Mucosa of rectum (tissue), 2 donors: ENCODE results near the gene TCEAL8.

Experiments
- H3K27ac ChIP-seq, 2 donors: one replicate each; pipeline ENCODE4 v1.7.0; 2013; ENCODE audit warnings: inconsistent platforms in 2 of 2, low read depth in 2 of 2, low read length in 2 of 2
- H3K27me3 ChIP-seq, 2 donors: one replicate each; pipeline ENCODE4 v1.7.0; 2013; ENCODE audit warnings: low read length in 2 of 2; ENCODE audit not compliant: control insufficient read depth in 2 of 2, insufficient read depth in 2 of 2
- H3K36me3 ChIP-seq, 2 donors: one replicate each; pipeline ENCODE4 v1.7.0; 2013; ENCODE audit warnings: low read length in 2 of 2; ENCODE audit not compliant: control insufficient read depth in 2 of 2, insufficient read depth in 2 of 2
- H3K4me1 ChIP-seq, 2 donors: one replicate each; pipeline ENCODE4 v1.7.0; 2013; ENCODE audit warnings: low read length in 2 of 2, mild to moderate bottlenecking in 1 of 2; ENCODE audit not compliant: control insufficient read depth in 2 of 2, insufficient read depth in 2 of 2
- H3K4me3 ChIP-seq, 2 donors: one replicate each; pipeline ENCODE4 v1.7.0; 2013; ENCODE audit warnings: low read length in 2 of 2
- H3K9ac ChIP-seq, 2 donors: one replicate each; pipeline ENCODE4 v1.7.0; 2013; ENCODE audit warnings: low read length in 2 of 2, low read depth in 1 of 2, mild to moderate bottlenecking in 1 of 2
- H3K9me3 ChIP-seq, 2 donors: one replicate each; pipeline ENCODE4 v1.7.0; 2013; ENCODE audit warnings: low read length in 2 of 2; ENCODE audit not compliant: control insufficient read depth in 2 of 2
- donor health status: healthy.
- donor health status: Normal muscosa, but diverticular disease.

The TCEAL8 gene

GRCh38 chrX:103254921-103255493, at the start of gene TCEAL8:
Gene TCEAL8 (minus strand): TSS chrX:103255155. CDS start chrX:103253979, 1,176 bp downstream.
- no peaks in the 10 kb centered on the region for H3K9me3 ChIP-seq
- peaks cover 6% of the 10 kb centered on the region in 2 donors for H3K27me3 ChIP-seq
- peak within 1 kb of the TSS; percentile 80 to 85 for H3K9ac ChIP-seq
- H3K4me1 ChIP-seq = peaks cover 0 to 5% of the 10 kb centered on the region in 2 donors
- peak within 1 kb of the TSS; percentile 72 to 92 for H3K4me3 ChIP-seq
- H3K36me3 ChIP-seq = peaks cover 0 to 5% of the 10 kb centered on the region in 2 donors
- H3K27ac ChIP-seq = peak within 1 kb of the TSS; percentile 72 to 84

GRCh38 chrX:103304705-103305104, 49.8 kb upstream of the TCEAL8 start:
- Histone ChIP-seq H3K27ac (no peak overlapping the region), H3K9ac (no peak overlapping the region), H3K27me3 (no peaks in the 10 kb centered on the region), H3K36me3 (no peaks in the 10 kb centered on the region), H3K9me3 (no peaks in the 10 kb centered on the region), H3K4me3 (no peak overlapping the region), H3K4me1 (no peaks in the 10 kb centered on the region)

DNA sequence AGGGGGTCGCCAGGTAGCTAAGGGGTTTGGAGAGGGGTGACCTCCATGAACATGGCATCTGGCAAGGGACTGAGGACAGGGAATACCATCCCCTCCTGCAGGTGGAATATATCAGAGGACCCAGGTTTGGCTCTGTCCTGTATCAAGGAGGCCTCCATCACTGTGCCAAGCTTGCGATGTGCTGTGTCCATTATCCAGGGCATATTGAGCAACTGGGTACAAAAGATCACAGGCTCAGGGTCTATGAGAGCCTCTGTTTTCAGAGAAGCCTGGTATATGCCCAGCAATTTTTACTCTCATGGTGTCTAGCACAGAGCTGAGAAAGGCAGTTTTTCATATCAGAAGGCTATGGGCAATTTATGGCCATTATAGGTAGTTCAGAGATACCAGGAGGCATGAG, 38.2 kb upstream of the TCEAL8 start:
- Histone ChIP-seq H3K9ac (no peak overlapping the region), H3K4me3 (no peak overlapping the region), H3K9me3 (no peaks in the 10 kb centered on the region), H3K27ac (no peak overlapping the region), H3K27me3 (peaks cover 0 to 3% of the 10 kb centered on the region in 2 donors), H3K4me1 (no peaks in the 10 kb centered on the region), H3K36me3 (no peaks in the 10 kb centered on the region)

- Histone ChIP-seq H3K27ac (no peak overlapping the region), H3K9ac (no peak overlapping the region), H3K4me1 (no peaks in the 10 kb centered on the region), H3K4me3 (no peak overlapping the region), H3K36me3 (no peaks in the 10 kb centered on the region), H3K27me3 (peaks cover 3 to 9% of the 10 kb centered on the region in 2 donors), H3K9me3 (no peaks in the 10 kb centered on the region)
Measured at GRCh38 chrX:103279624-103280023, 24.7 kb upstream of the TCEAL8 start.

GRCh38 chrX:103276581-103277002, 21.6 kb upstream of the TCEAL8 start, which contains the start of gene TCEAL5:
Gene TCEAL5 (minus strand): TSS chrX:103276750. CDS start chrX:103274563, 2,187 bp downstream.
- Histone ChIP-seq H3K9me3 (no peaks in the 10 kb centered on the region), H3K27me3 (peaks cover 6 to 13% of the 10 kb centered on the region in 2 donors), H3K36me3 (no peaks in the 10 kb centered on the region), H3K4me3 (peak within 1 kb of the TSS; percentile 4 to 26), H3K27ac (no peak within 1 kb of the TSS), H3K4me1 (no peaks in the 10 kb centered on the region), H3K9ac (no peak within 1 kb of the TSS)

- H3K36me3 ChIP-seq = no peaks in the 10 kb centered on the region
- H3K27me3 ChIP-seq = peaks cover 6 to 13% of the 10 kb centered on the region in 2 donors
- H3K27ac ChIP-seq = no peak overlapping the region
- H3K9me3 ChIP-seq = no peaks in the 10 kb centered on the region
- H3K9ac ChIP-seq = no peak overlapping the region
- no peaks in the 10 kb centered on the region for H3K4me1 ChIP-seq
- peak overlapping the region; percentile 4 to 26 for H3K4me3 ChIP-seq
Measured at GRCh38 chrX:103275947-103276567, 21.1 kb upstream of the TCEAL8 start.

DNA sequence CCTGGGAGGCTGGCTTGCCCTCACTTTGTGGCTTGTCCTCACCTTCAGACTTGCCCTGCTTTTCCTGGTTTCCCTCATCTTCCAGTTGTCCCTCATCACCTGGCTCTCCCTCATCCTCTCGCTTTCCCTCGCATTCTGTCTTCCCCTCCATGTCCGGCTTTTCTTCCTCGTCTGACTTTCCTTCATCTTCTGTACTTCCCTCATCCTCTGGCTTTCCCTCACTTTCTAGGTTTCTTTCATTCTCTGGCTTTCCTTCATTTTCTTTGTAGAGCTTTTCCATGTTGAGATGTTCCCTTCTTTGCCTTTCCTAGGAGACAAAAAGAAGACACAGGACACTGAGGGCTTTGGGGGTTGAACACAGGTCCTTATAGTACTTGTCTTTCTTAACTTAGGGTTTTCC, 19.3 kb upstream of the TCEAL8 start:
- H3K4me3 ChIP-seq = no peak overlapping the region

GRCh38 chrX:103258275-103258674, 3.3 kb upstream of the TCEAL8 start:
- Histone ChIP-seq H3K9ac (no peak overlapping the region), H3K27ac (no peak overlapping the region), H3K4me1 (peaks cover 0 to 5% of the 10 kb centered on the region in 2 donors), H3K27me3 (peaks cover 6% of the 10 kb centered on the region in 2 donors), H3K4me3 (no peak overlapping the region), H3K9me3 (no peaks in the 10 kb centered on the region), H3K36me3 (no peaks in the 10 kb centered on the region)

More for the DNA sequence above, 19.3 kb upstream of the TCEAL8 start:
- H3K36me3 ChIP-seq = no peaks in the 10 kb centered on the region
- no peaks in the 10 kb centered on the region for H3K9me3 ChIP-seq
- H3K27me3 ChIP-seq = peaks cover 8 to 13% of the 10 kb centered on the region in 2 donors
- H3K27ac ChIP-seq = no peak overlapping the region
- no peaks in the 10 kb centered on the region for H3K4me1 ChIP-seq
- no peak overlapping the region for H3K9ac ChIP-seq

DNA sequence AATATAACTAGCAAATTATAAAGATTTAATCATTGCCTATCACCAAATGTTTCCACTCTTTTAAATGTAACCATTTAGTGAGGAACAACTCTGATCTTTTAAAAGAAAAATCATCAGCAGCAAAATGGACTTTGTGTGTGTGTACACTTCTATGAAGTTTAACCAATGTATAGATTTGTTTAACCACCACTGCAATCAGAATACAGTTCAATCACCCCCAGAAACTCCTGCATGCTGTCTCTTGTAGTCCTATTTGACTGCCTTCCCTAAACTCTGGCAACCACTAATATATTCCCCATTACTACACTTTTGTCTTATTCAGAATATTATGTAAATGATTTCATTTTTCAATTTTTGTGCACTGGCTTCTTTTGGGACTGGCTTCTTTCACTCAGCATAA, 1.7 kb upstream of the TCEAL8 start:
- peaks cover 0 to 5% of the 10 kb centered on the region in 2 donors for H3K36me3 ChIP-seq
- no peaks in the 10 kb centered on the region for H3K9me3 ChIP-seq
- peaks cover 6% of the 10 kb centered on the region in 2 donors for H3K27me3 ChIP-seq
- no peak overlapping the region for H3K9ac ChIP-seq
- H3K27ac ChIP-seq = no peak overlapping the region
- peaks cover 0 to 5% of the 10 kb centered on the region in 2 donors for H3K4me1 ChIP-seq
- H3K4me3 ChIP-seq = no peak overlapping the region

DNA sequence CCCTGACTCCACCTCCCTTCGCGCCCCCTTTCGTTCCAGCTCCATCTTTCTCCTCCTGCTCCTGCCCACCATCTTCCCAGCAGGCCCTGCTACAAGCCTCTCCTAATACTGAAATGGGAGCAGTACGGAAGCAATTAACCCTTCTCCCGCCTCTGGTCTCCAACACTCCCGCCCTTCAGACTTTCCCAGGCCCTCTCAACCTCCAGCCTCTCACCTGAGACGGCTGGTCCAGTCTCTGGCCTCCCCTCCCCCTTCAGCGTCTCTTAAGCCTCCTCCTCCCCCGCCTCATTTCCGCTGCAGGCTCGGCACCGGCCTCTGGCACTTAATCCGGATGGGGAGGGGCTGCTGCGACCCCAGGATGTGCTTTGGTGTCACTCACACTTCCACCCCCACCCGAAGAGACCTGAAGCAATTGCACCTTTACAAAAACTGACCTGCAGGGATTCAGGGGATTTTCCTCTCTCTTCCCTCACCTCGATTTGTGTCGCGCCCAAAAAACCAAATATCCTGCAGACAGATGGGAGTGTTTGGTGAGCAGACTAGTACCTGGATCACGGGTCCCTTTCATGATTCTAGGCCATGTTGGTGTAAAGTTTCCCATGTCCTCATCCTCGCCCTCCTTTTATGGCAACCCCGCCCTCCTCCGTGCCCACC, 657 bp downstream of the TCEAL8 start:
- no peaks in the 10 kb centered on the region for H3K9me3 ChIP-seq
- peaks cover 0 to 5% of the 10 kb centered on the region in 2 donors for H3K4me1 ChIP-seq
- peaks cover 4 to 6% of the 10 kb centered on the region in 2 donors for H3K27me3 ChIP-seq
- H3K27ac ChIP-seq = peak overlapping the region; percentile 72 to 84
- peak overlapping the region; percentile 80 to 85 for H3K9ac ChIP-seq
- peak overlapping the region; percentile 72 to 92 for H3K4me3 ChIP-seq
- peaks cover 0 to 5% of the 10 kb centered on the region in 2 donors for H3K36me3 ChIP-seq
